Measurements from ENCODE around the gene SASH3. TPM values are rescaled to one million over a fixed set of nuclear protein-coding genes. Genes with fewer than 3 reads are reported as not detected.

Gene SASH3
- total and polyA plus RNA-seq, 2 donors from 2014 or later, result 1.9 to 18.3 TPM

GRCh38 chrX:129823115-129823514, 43.4 kb downstream of the SASH3 start:
- Histone ChIP-seq H3K9me3 (ENCODE audit: control insufficient read depth in 2 of 3, insufficient read depth in 1 of 3, low read length in 3 of 3) (no peaks in the 10 kb centered on the region), H3K4me3 (ENCODE audit: low read length in 3 of 3) (no peak overlapping the region), H3K4me1 (ENCODE audit: control insufficient read depth in 2 of 3, insufficient read depth in 2 of 3, low read depth in 1 of 3, low read length in 3 of 3) (no peaks in the 10 kb centered on the region), H3K36me3 (ENCODE audit: control insufficient read depth in 2 of 3, insufficient read depth in 3 of 3, low read length in 3 of 3) (peaks cover 0 to 5% (median 2%) of the 10 kb centered on the region in 3 donors), H3K27me3 (ENCODE audit: control insufficient read depth, insufficient read depth, low read length) (no peaks in the 10 kb centered on the region), H3K27ac (ENCODE audit: low read depth in 2 of 2, low read length in 2 of 2) (no peak overlapping the region), H3K9ac (ENCODE audit: low read length in 3 of 3) (no peak overlapping the region)
- peak in 2 of 5 donors; percentile 43 to 56 for DNase-seq
- FAIRE-seq, result peak; percentile 80
- peak; percentile 52 for TF ChIP-seq CTCF (IDR thresholded peaks at IDR 0.05; ENCODE audit: borderline replicate concordance, extremely low read depth, insufficient read depth)
- intact Hi-C loops (cut with DNase I), result no loop called here

GRCh38 chrX:129823522-129823921, 43.8 kb downstream of the SASH3 start:
- H3K9me3 ChIP-seq (ENCODE audit: control insufficient read depth in 2 of 3, insufficient read depth in 1 of 3, low read length in 3 of 3), result no peaks in the 10 kb centered on the region
- H3K4me1 ChIP-seq (ENCODE audit: control insufficient read depth in 2 of 3, insufficient read depth in 2 of 3, low read depth in 1 of 3, low read length in 3 of 3), result no peaks in the 10 kb centered on the region
- FAIRE-seq (no peak), DNase-seq (no peak)
- no peak overlapping the region for H3K4me3 ChIP-seq (ENCODE audit: low read length in 3 of 3)
- no peak for TF ChIP-seq CTCF (IDR thresholded peaks at IDR 0.05; ENCODE audit: borderline replicate concordance, extremely low read depth, insufficient read depth)
- H3K27ac ChIP-seq (ENCODE audit: low read depth in 2 of 2, low read length in 2 of 2), result no peak overlapping the region
- intact Hi-C loops (cut with DNase I), result no loop called here
- H3K9ac ChIP-seq (ENCODE audit: low read length in 3 of 3), result no peak overlapping the region
- H3K27me3 ChIP-seq (ENCODE audit: control insufficient read depth, insufficient read depth, low read length), result no peaks in the 10 kb centered on the region
- peaks cover 0 to 4% (median 2%) of the 10 kb centered on the region in 3 donors for H3K36me3 ChIP-seq (ENCODE audit: control insufficient read depth in 2 of 3, insufficient read depth in 3 of 3, low read length in 3 of 3)

GRCh38 chrX:129824620-129825019, 44.9 kb downstream of the SASH3 start:
- Histone ChIP-seq H3K9ac (ENCODE audit: low read length in 3 of 3) (no peak overlapping the region), H3K9me3 (ENCODE audit: control insufficient read depth in 2 of 3, insufficient read depth in 1 of 3, low read length in 3 of 3) (no peaks in the 10 kb centered on the region), H3K36me3 (ENCODE audit: control insufficient read depth in 2 of 3, insufficient read depth in 3 of 3, low read length in 3 of 3) (peaks cover 0 to 4% (median 2%) of the 10 kb centered on the region in 3 donors), H3K27me3 (ENCODE audit: control insufficient read depth, insufficient read depth, low read length) (no peaks in the 10 kb centered on the region), H3K4me3 (ENCODE audit: low read length in 3 of 3) (no peak overlapping the region), H3K27ac (ENCODE audit: low read depth in 2 of 2, low read length in 2 of 2) (no peak overlapping the region), H3K4me1 (ENCODE audit: control insufficient read depth in 2 of 3, insufficient read depth in 2 of 3, low read depth in 1 of 3, low read length in 3 of 3) (no peaks in the 10 kb centered on the region)
- no peak for TF ChIP-seq CTCF (IDR thresholded peaks at IDR 0.05; ENCODE audit: borderline replicate concordance, extremely low read depth, insufficient read depth)
- no peak for DNase-seq
- intact Hi-C loops (cut with DNase I), result no loop called here
- FAIRE-seq, result no peak
